ENCODE results near the gene UBA1.

DNA sequence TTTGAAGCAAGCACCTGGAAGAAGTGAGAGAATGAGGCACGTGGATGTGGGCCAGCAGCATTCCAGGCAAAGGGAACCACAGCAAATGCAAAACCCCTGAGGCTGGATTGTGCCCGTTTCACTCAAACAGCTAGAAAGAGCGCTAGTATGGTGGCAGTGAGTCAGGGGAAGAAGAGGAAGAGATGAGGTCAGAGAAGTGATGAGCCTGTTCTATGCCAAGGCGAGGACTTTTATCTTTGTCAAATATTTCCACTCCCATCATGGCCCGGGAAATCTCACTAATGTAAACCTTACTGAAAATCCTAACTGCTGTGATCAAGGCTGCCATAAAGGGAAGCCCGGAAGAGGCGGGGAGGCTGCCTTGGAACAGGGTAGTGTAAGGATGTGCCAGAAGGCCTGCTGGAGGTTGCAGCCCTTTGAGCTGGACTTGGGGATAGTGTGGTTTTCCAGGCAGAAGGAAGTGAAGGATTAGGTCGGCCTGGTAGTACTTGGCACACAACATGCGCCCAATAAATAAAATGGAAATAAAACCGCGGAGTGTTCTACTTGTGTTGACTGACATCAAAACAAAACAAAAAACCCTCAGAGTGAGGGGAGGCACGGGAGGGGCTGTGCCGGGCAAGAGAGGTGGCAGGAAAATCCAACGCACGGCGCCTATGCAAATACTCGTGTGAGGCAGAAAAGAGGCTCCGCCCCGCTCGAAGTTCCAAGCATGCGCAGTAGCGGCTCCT, 23.7 kb downstream of the UBA1 start:
- TF ChIP-seq TAF1 (IDR thresholded peaks at IDR 0.05; ENCODE audit: low read depth, low read length) (no peak), POLR2A (IDR thresholded peaks at IDR 0.05; ENCODE audit: low read depth, low read length) (no peak), POLR2AphosphoS5 (IDR thresholded peaks at IDR 0.05; ENCODE audit: low read depth, low read length) (no peak), POU2F2 (IDR thresholded peaks at IDR 0.05; ENCODE audit: low read depth, low read length) (peak; percentile 64; the same call in 1 of the 2 replicates)
